Ishikawa (cell line): ENCODE data around the gene CEP120.

Experiments used
- CREB1 ChIP-seq: IDR thresholded peaks from 2 replicates; pipeline ENCODE4 v1.6.1; 2012; ENCODE audit warnings: low read depth
- EGR1 ChIP-seq: IDR thresholded peaks from 2 replicates; pipeline ENCODE4 v1.6.1; 2012
- EP300 ChIP-seq: IDR thresholded peaks from 2 replicates; pipeline ENCODE4 v1.6.1; 2012; ENCODE audit warnings: borderline replicate concordance
- FOXM1 ChIP-seq: IDR thresholded peaks from 2 replicates; pipeline ENCODE4 v1.6.1; 2012; ENCODE audit warnings: low read depth, borderline replicate concordance
- MAX ChIP-seq: IDR thresholded peaks from 2 replicates; pipeline ENCODE4 v1.6.1; 2012
- RAD21 ChIP-seq: IDR thresholded peaks from 2 replicates; pipeline ENCODE4 v1.6.1; 2012; ENCODE audit warnings: low read depth
- REST ChIP-seq: IDR thresholded peaks from 2 replicates; pipeline ENCODE4 v1.6.1; 2012; ENCODE audit warnings: low read depth, mild to moderate bottlenecking
- TAF1 ChIP-seq: IDR thresholded peaks from 2 replicates; pipeline ENCODE4 v1.6.1; 2012; ENCODE audit warnings: low read depth, mild to moderate bottlenecking
- TCF12 ChIP-seq: IDR thresholded peaks from 2 replicates; pipeline ENCODE4 v1.6.1; 2012; ENCODE audit warnings: low read depth
- TEAD4 ChIP-seq: IDR thresholded peaks from 2 replicates; pipeline ENCODE4 v1.6.1; 2012
- YY1 ChIP-seq: IDR thresholded peaks from 2 replicates; pipeline ENCODE4 v1.6.1; 2012; ENCODE audit warnings: low read depth

- TF ChIP-seq RAD21 = no peak
- no peak for TF ChIP-seq EP300
- TF ChIP-seq TCF12 = no peak
- no peak for TF ChIP-seq EGR1
- TF ChIP-seq TAF1 = no peak
- no peak for TF ChIP-seq REST
- no peak for TF ChIP-seq FOXM1
- no peak for TF ChIP-seq YY1
- no peak for TF ChIP-seq TEAD4
- no peak for TF ChIP-seq MAX
- TF ChIP-seq CREB1 = no peak
Measured at GRCh38 chr5:123391009-123391408, 32.2 kb downstream of the CEP120 start.
